Measurements from ENCODE around the gene GAS7.
"Not testable (repeated sequence)": the region's sequence is repeated elsewhere in the genome, so short reads cannot be mapped to it uniquely, and the experiment has no call there.

GAS7 gene

GRCh38 chr17:9942885-9943284 lies 255.5 kb downstream of the GAS7 start:
- no peak for DNase-seq (ENCODE audit: low spot score)

GRCh38 chr17:9941305-9941704 lies 257.1 kb downstream of the GAS7 start:
- no peak for DNase-seq (ENCODE audit: low spot score)

GRCh38 chr17:9940841-9941240 lies 257.6 kb downstream of the GAS7 start:
- no peak for DNase-seq (ENCODE audit: low spot score)

- no peak for DNase-seq (ENCODE audit: low spot score)
Observed at GRCh38 chr17:9938764-9939163, 259.6 kb downstream of the GAS7 start.

GRCh38 chr17:9937901-9938300 lies 260.5 kb downstream of the GAS7 start:
- DNase-seq (ENCODE audit: low spot score) = no peak

- DNase-seq (ENCODE audit: low spot score) = no peak
Observed at GRCh38 chr17:9937241-9937761, 261.1 kb downstream of the GAS7 start.

- no peak for DNase-seq (ENCODE audit: low spot score)
Observed at GRCh38 chr17:9936095-9936494, 262.3 kb downstream of the GAS7 start.

GRCh38 chr17:9935408-9935807 lies 263.0 kb downstream of the GAS7 start:
- DNase-seq (ENCODE audit: low spot score) = no peak

GRCh38 chr17:9934331-9934730 lies 264.1 kb downstream of the GAS7 start:
- DNase-seq (ENCODE audit: low spot score) = no peak

GRCh38 chr17:9932491-9932890 lies 265.9 kb downstream of the GAS7 start:
- DNase-seq (ENCODE audit: low spot score) = no peak

GRCh38 chr17:9931144-9931741 lies 267.2 kb downstream of the GAS7 start:
- no peak for DNase-seq (ENCODE audit: low spot score)

- no peak for DNase-seq (ENCODE audit: low spot score)
Observed at GRCh38 chr17:9929871-9930270, 268.5 kb downstream of the GAS7 start.

- no peak for DNase-seq (ENCODE audit: low spot score)
Observed at GRCh38 chr17:9928601-9929333, 269.6 kb downstream of the GAS7 start.

- no peak for DNase-seq (ENCODE audit: low spot score)
Observed at GRCh38 chr17:9926150-9926804, 272.1 kb downstream of the GAS7 start.

GRCh38 chr17:9925457-9925856 lies 272.9 kb downstream of the GAS7 start:
- no peak for DNase-seq (ENCODE audit: low spot score)

- peak; percentile 52 for DNase-seq (ENCODE audit: low spot score)
Observed at GRCh38 chr17:9924735-9925191, 273.6 kb downstream of the GAS7 start.

GRCh38 chr17:9922012-9922848 lies 276.2 kb downstream of the GAS7 start:
- no peak for DNase-seq (ENCODE audit: low spot score)

- DNase-seq (ENCODE audit: low spot score) = not testable (repeated sequence)
Observed at GRCh38 chr17:9921216-9921615, 277.2 kb downstream of the GAS7 start.

GRCh38 chr17:9918804-9919352 lies 279.5 kb downstream of the GAS7 start:
- no peak for DNase-seq (ENCODE audit: low spot score)

GRCh38 chr17:9918352-9918751 lies 280.1 kb downstream of the GAS7 start:
- DNase-seq (ENCODE audit: low spot score) = no peak

- DNase-seq (ENCODE audit: low spot score) = no peak
Observed at GRCh38 chr17:9917801-9918200, 280.6 kb downstream of the GAS7 start.

GRCh38 chr17:9917131-9917530 lies 281.3 kb downstream of the GAS7 start:
- no peak for DNase-seq (ENCODE audit: low spot score)

All from hematopoietic multipotent progenitor cell treated with erythropoietin and hydrocortisone succinate and interleukin-3 and kit ligand, for 15 days (in vitro differentiated cells).